K562 (cell line): ENCODE results near the gene ARHGAP12. TPM values are rescaled to one million over a fixed set of nuclear protein-coding genes. Genes with fewer than 3 reads are reported as not detected.

Source experiments
- ATAC-seq: fragments of 200-7000 bp; cut with Tn5 transposase; 3 replicates; pipeline ENCODE4 v1.9.1; 2020; ENCODE audit warnings: moderate library complexity
- BruUV-seq: library from RNA; stranded (reverse); fragments of 400-500 nt; replicated peaks from 2 replicates; lab custom pipeline; 2021; lab: Mats Ljungman, UMichigan
- CTCF ChIA-PET: fragments of 300-600 bp; formaldehyde crosslinking; extraction: SDS; loops from one replicate; lab custom pipeline; 2021; ENCODE audit warnings: low intra/inter-chr PET ratio; lab: Yijun Ruan, JAX
- POLR2A ChIA-PET: fragments of 300-600, 350-650 bp; sonication (Branson Sonifier 250); formaldehyde crosslinking; extraction: SDS; loops from one replicate; lab custom pipeline; 2021; ENCODE audit warnings: antibody characterized with exemption, inconsistent platforms; lab: Yijun Ruan, JAX
- DNase-seq, 4 experiments: peaks; one replicate each; pipeline versions ENCODE4 v3.0.0 to v3.0.0-alpha.2; 2011 to 2018; ENCODE audit warnings: low spot score in 3 of 4, mixed read lengths in 3 of 4; ENCODE audit errors: extremely low read depth in 1 of 4
- FAIRE-seq: peaks from 2 replicates; lab custom pipeline; 2011; peaks lifted over from hg19 to GRCh38; lab: Jason Lieb, UNC
- H2AFZ ChIP-seq: 2 replicates; pipeline ENCODE4 v1.6.0; 2011; ENCODE audit warnings: low read depth, low read length, control low read depth, inconsistent platforms
- H3K27ac ChIP-seq: fragments of 200-600 bp; 3 replicates; pipeline ENCODE4 v1.8.0; 2011; ENCODE audit warnings: low read depth, mild to moderate bottlenecking, control low read depth, inconsistent platforms, low read length, moderate library complexity, mixed read lengths; ENCODE audit errors: extremely low read depth
- H3K27me3 ChIP-seq, 2 experiments: fragments of 300-600 bp in 1 of 2; 2 replicates in 1 of 2; 3 replicates in 1 of 2; pipeline versions ENCODE4 v1.6.0 to v1.8.0; 2011; ENCODE audit warnings: inconsistent platforms in 2 of 2, low read length in 2 of 2, mild to moderate bottlenecking in 1 of 2, mixed read lengths in 1 of 2, moderate library complexity in 1 of 2; ENCODE audit not compliant: control insufficient read depth in 2 of 2, insufficient read depth in 2 of 2
- H3K36me3 ChIP-seq: fragments of 300-600 bp; 3 replicates; pipeline ENCODE4 v1.8.0; 2011; ENCODE audit warnings: mild to moderate bottlenecking, low read length, inconsistent platforms; ENCODE audit not compliant: control insufficient read depth, insufficient read depth
- H3K4me1 ChIP-seq, 2 experiments: fragments of 200-600 bp in 1 of 2; replicated peaks in 1 of 2; 2 replicates in 1 of 2; 3 replicates in 1 of 2; pipeline versions ENCODE4 v1.5.1 to v1.8.0; 2011; ENCODE audit warnings: inconsistent platforms in 2 of 2, low read length in 2 of 2, mild to moderate bottlenecking in 1 of 2, mixed read lengths in 1 of 2, moderate library complexity in 1 of 2; ENCODE audit not compliant: control insufficient read depth in 2 of 2, insufficient read depth in 2 of 2
- H3K4me2 ChIP-seq: 2 replicates; pipeline ENCODE4 v1.6.1; 2011; ENCODE audit warnings: low read length, control low read depth, inconsistent platforms, mixed read lengths; ENCODE audit not compliant: insufficient read depth
- H3K4me3 ChIP-seq: fragments of 200-600 bp; sonication (generic), shearing (Covaris generic); 2 replicates; pipeline ENCODE4 v1.5.1; 2016; ENCODE audit warnings: control low read depth, inconsistent platforms
- H3K79me2 ChIP-seq: fragments of 200-600 bp; 3 replicates; pipeline ENCODE4 v1.8.0; 2011; ENCODE audit warnings: low read length, inconsistent platforms; ENCODE audit not compliant: control insufficient read depth, insufficient read depth
- H3K9ac ChIP-seq, 2 experiments: 2 replicates each; pipeline versions ENCODE4 v1.6.0 to v1.6.1; 2011; ENCODE audit warnings: low read depth in 2 of 2, low read length in 2 of 2, control low read depth in 1 of 2, inconsistent platforms in 1 of 2, mild to moderate bottlenecking in 1 of 2, mixed read lengths in 1 of 2; ENCODE audit not compliant: insufficient read depth in 1 of 2
- H3K9me1 ChIP-seq: one replicate; pipeline ENCODE4 v1.6.0; 2011; ENCODE audit warnings: inconsistent platforms, mild to moderate bottlenecking, low read length, moderate library complexity; ENCODE audit not compliant: control insufficient read depth, insufficient read depth
- H3K9me3 ChIP-seq: replicated peaks from 2 replicates; pipeline ENCODE4 v1.5.1; 2011; ENCODE audit warnings: low read depth, low read length, inconsistent platforms; ENCODE audit not compliant: control insufficient read depth, insufficient read depth
- H4K20me1 ChIP-seq: replicated peaks from 2 replicates; pipeline ENCODE4 v1.6.1; 2011; ENCODE audit warnings: low read length, inconsistent platforms, mixed read lengths; ENCODE audit not compliant: control insufficient read depth, insufficient read depth
- BHLHE40 ChIP-seq: IDR thresholded peaks from 2 replicates; pipeline ENCODE4 v1.6.1; 2011; ENCODE audit warnings: low read length, improper control_type of control experiment
- CHD2 ChIP-seq: IDR thresholded peaks from 2 replicates; pipeline ENCODE4 v1.6.1; 2011; ENCODE audit warnings: low read depth, low read length
- ELF2 ChIP-seq: fragments of 250-450 bp; sonication (Bioruptor Pico); IDR thresholded peaks from 2 replicates; pipeline ENCODE4 v1.5.0; 2021; ENCODE audit warnings: mild to moderate bottlenecking
- EWSR1 ChIP-seq: fragments of 450-650 bp; IDR thresholded peaks from 2 replicates; pipeline ENCODE4 v1.6.1; 2018; ENCODE audit warnings: borderline replicate concordance, mild to moderate bottlenecking, low read depth, moderate library complexity; ENCODE audit not compliant: partially characterized antibody
- HMGN3 ChIP-seq: IDR thresholded peaks from 2 replicates; pipeline ENCODE4 v1.6.1; 2011; ENCODE audit warnings: borderline replicate concordance, low read depth, mild to moderate bottlenecking, mixed read lengths, low read length; ENCODE audit not compliant: insufficient read length; ENCODE audit errors: extremely low read depth
- SAP30 ChIP-seq: fragments of 200-600 bp; sonication (generic); IDR thresholded peaks from 2 replicates; pipeline ENCODE4 v1.6.1; 2012; ENCODE audit warnings: borderline replicate concordance, low read depth, mild to moderate bottlenecking, moderate library complexity, low read length, control low read depth, inconsistent platforms; ENCODE audit not compliant: insufficient read depth, poor library complexity, severe bottlenecking
- SETDB1 ChIP-seq: IDR thresholded peaks from one replicate; pipeline ENCODE4 v1.6.1; 2012; ENCODE audit warnings: low read length, control low read depth, inconsistent platforms
- SRSF9 ChIP-seq: fragments of 200-400 bp; formaldehyde crosslinking; IDR thresholded peaks from 2 replicates; pipeline ENCODE4 v1.6.1; 2017; ENCODE audit warnings: low read depth, low read length, borderline replicate concordance
- ZNF133 ChIP-seq: fragments of 250-450 bp; sonication (Bioruptor Pico); IDR thresholded peaks from 2 replicates; pipeline ENCODE4 v1.4.0; 2020; ENCODE audit warnings: mild to moderate bottlenecking
- ZNF217 ChIP-seq: sonication (generic); formaldehyde crosslinking; IDR thresholded peaks from 2 replicates; pipeline ENCODE4 v1.8.0; 2022; ENCODE audit warnings: mild to moderate bottlenecking, missing genetic modification reagents
- WGBS: fragments of 100-300 bp; shearing (Covaris generic); methylation state at CpG from one replicate; pipeline ENCODE4 v1.1.6; 2016; ENCODE audit warnings: low coverage, mixed read lengths; ENCODE audit not compliant: insufficient coverage; ENCODE audit errors: missing lambda C conversion rate; 5-methylcytosine and 5-hydroxymethylcytosine counted together
- in situ Hi-C: fragments of 300-500 bp; cut with MboI; formaldehyde crosslinking; loops from 4 replicates; pipeline ENCODE4 v1.15.0; 2018; ENCODE audit warnings: inconsistent platforms, mixed read lengths
- intact Hi-C: fragments of 100-400 bp; cut with micrococcal nuclease; formaldehyde crosslinking; loops from 2 replicates; pipeline ENCODE4 v1.14.2; 2022
- polyA plus RNA-seq, 8 experiments: library from polyadenylated mRNA; depleted of rRNA in 4 of 8; stranded (reverse) in 5 of 8; unstranded in 3 of 8; fragments of >200 nt; fragmentation: Nextera tagmentation in 2 of 8; fragmentation: Illumina TruSeq in 1 of 8; extraction: Ambion mirVana in 2 of 8; extraction: Trizol in 1 of 8; gene quantifications; 2 replicates each; pipeline versions ENCODE4 v1.2.1 to v1.2.3, GENCODE V29; 2011 to 2014; ENCODE audit warnings: inconsistent platforms in 1 of 8, missing spikeins in 1 of 8
- total RNA-seq, 7 experiments: library from RNA; depleted of rRNA in 6 of 7; stranded (reverse); fragments of >200 nt in 6 of 7; fragmentation: Illumina TruSeq in 2 of 7; extraction: Trizol in 2 of 7; gene quantifications; 2 replicates each; pipeline versions ENCODE4 v1.2.1 to v1.2.3, GENCODE V29; 2011 to 2021; ENCODE audit warnings: low replicate concordance in 1 of 7
- TF ChIP-seq, protein P1 (sequence below): fragments of 250-450 bp; sonication (Bioruptor Pico); IDR thresholded peaks from 2 replicates; pipeline ENCODE4 v1.8.0; 2021; ENCODE audit warnings: moderate library complexity, mild to moderate bottlenecking, inconsistent platforms

The ARHGAP12 gene
- total and polyA plus RNA-seq, 9 of the 15 experiments (the other 6 are each of a cell fraction or from before 2014, with no cell fraction given) = 4.4 to 18.7 (median 10.1) TPM

DNA sequence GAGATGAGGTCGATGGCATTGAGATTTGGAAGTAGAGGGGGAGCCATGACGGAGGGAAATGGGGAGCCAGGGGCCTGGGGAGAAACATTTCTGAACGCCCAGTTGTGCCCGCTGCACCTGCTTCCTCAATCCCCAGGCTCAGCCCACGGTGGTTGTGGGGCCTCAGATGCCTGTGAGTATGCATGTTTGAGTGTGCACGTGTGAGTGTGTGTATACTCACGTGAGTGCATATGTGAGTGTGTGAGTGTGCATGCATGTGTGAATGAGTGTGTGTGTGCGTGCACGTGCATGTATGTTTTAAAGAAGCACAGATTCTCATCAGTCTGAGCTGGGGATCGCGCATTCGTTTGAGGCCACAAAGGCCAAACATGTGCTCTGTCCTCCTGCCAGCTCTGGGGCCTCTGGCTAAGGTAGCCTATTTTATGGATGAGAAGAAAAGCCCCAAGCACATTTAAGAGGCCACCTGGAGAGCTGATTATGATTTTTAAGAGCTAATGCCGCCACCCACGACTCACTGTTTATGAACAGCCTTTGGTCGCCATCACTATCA lies 154.8 kb downstream of the ARHGAP12 start:
- no TSS peak for BruUV-seq
- no peak for FAIRE-seq
- WGBS = 10% methylated on average over 15 of the region's 15 CpGs

DNA sequence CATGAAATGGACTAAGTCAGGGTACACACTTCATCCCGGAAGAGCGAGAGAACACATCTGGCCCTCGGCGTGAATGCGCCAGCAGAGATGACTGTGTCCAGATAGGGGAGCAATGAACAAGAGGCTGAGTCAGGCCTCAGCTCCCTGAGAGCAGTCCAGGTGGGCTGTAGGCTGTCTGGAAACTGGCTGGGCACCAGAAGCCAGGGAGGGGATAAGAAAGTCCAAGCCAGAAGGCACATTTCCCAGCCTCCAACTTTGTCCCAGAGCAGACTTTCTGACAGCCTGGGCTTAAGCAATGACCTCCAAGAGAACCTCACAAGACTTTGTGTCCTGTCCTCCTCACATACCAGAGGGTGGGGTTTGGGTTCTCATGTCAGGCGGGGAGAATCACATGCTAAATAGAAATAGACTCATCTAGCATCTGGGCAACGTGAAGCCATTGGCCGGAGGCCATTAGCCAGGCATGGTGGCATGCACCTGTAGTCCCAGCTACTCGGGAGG lies 157.2 kb downstream of the ARHGAP12 start:
- 0 out of 2 replicates have a peak, but pooled peaks cover 2% of the 10 kb centered on the region for H3K9me3 ChIP-seq
- BruUV-seq = no TSS peak
- no peaks in the 10 kb centered on the region for H4K20me1 ChIP-seq
- no peak overlapping the region for H3K4me3 ChIP-seq
- H3K4me2 ChIP-seq = no peak overlapping the region
- H2AFZ ChIP-seq = no peak overlapping the region
- ATAC-seq (no peak; the same call in 1 of the 3 replicates), DNase-seq (no peak), FAIRE-seq (no peak)
- in situ Hi-C loops = no loop called here
- ChIA-PET CTCF (no interaction called here), POLR2A (no interaction called here)
- no peak overlapping the region; a peak in 1 of 4 replicates for H3K9ac ChIP-seq
- no peaks in the 10 kb centered on the region for H3K79me2 ChIP-seq
- intact Hi-C loops = no loop called here
- no peaks in the 10 kb centered on the region for H3K36me3 ChIP-seq
- no peaks in the 10 kb centered on the region for H3K9me1 ChIP-seq
- H3K27me3 ChIP-seq = peaks cover 2 to 23% of the 10 kb centered on the region in 2 experiments; a peak in 4 of 5 replicates
- no peaks in the 10 kb centered on the region for H3K4me1 ChIP-seq
- WGBS = under 1% methylated on average over 9 of the region's 9 CpGs
- no peak for TF ChIP-seq SETDB1
- no peak for TF ChIP-seq CHD2
- no peak for TF ChIP-seq ELF2 (CRISPR knock-in tag)
- TF ChIP-seq, protein P1, sequence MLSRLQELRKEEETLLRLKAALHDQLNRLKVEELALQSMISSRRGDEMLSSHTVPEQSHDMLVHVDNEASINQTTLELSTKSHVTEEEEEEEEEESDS (CRISPR knock-in tag) = no peak
- H3K27ac ChIP-seq = no peak overlapping the region

More for the DNA sequence above, 154.8 kb downstream of the ARHGAP12 start:
- ChIA-PET CTCF (no interaction called here), POLR2A (interaction anchor here (1.2 to 1.6 kb wide), 2 partner anchors 11 to 15 kb away, joined by 3 to 5 read pairs; no protein-coding TSS in a partner anchor)
- ATAC-seq = no peak
- intact Hi-C loops (no loop called here), in situ Hi-C loops (no loop called here)
- Histone ChIP-seq H2AFZ (no peak overlapping the region), H4K20me1 (no peaks in the 10 kb centered on the region), H3K4me3 (no peak overlapping the region), H3K36me3 (no peaks in the 10 kb centered on the region), H3K79me2 (no peaks in the 10 kb centered on the region), H3K27ac (no peak overlapping the region), H3K9me3 (0 out of 2 replicates have a peak, but pooled peaks cover 2% of the 10 kb centered on the region), H3K27me3 (peaks cover 2 to 23% of the 10 kb centered on the region in 2 experiments; a peak in 4 of 5 replicates), H3K4me1 (no peaks in the 10 kb centered on the region), H3K9me1 (no peaks in the 10 kb centered on the region), H3K4me2 (no peak overlapping the region), H3K9ac (no peak overlapping the region)
- DNase-seq = no peak
- TF ChIP-seq HMGN3 (no peak), SRSF9 (no peak), SAP30 (no peak), BHLHE40 (peak; percentile 60), ZNF133 (no peak), ZNF217 (no peak), EWSR1 (no peak)
